Measurements from ENCODE around the gene DNAJC10.

The DNAJC10 gene

DNA sequence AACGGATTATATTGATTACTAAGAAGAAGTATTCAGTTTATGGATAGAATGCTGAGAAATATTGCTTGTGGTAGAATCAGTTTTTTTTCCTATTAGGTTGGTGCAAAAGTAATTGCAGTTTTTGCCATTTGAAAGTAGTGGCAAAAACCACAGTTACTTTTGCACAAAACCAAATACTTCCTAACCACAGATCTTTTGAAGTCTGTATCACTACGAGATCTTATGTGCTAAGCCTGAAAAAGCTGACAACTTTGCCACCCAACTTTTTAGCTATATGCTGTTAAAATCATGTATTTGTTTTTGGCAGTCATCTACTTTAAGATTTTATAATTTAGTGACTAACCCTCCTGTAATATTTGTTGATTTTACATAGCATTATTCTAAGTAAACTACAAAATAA is 24.6 kb downstream of the DNAJC10 start:
- TF ChIP-seq CEBPB (IDR thresholded peaks at IDR 0.05) (no peak), REST (IDR thresholded peaks at IDR 0.05; ENCODE audit: low read depth) (no peak), EGR1 (IDR thresholded peaks at IDR 0.05) (no peak), TEAD4 (IDR thresholded peaks at IDR 0.05) (no peak), CREB1 (IDR thresholded peaks at IDR 0.05; ENCODE audit: low read depth) (no peak), TAF1 (IDR thresholded peaks at IDR 0.05; ENCODE audit: low read depth) (no peak), MAX (IDR thresholded peaks at IDR 0.05) (no peak), RAD21 (IDR thresholded peaks at IDR 0.05; ENCODE audit: low read depth) (no peak), NFIC (IDR thresholded peaks at IDR 0.05) (no peak), USF1 (IDR thresholded peaks at IDR 0.05) (no peak), EP300 (IDR thresholded peaks at IDR 0.05; ENCODE audit: borderline replicate concordance) (no peak), YY1 (IDR thresholded peaks at IDR 0.05; ENCODE audit: low read depth) (no peak), FOXM1 (IDR thresholded peaks at IDR 0.05; ENCODE audit: borderline replicate concordance, low read depth) (no peak), TCF12 (IDR thresholded peaks at IDR 0.05; ENCODE audit: low read depth) (no peak), ZBTB7A (IDR thresholded peaks at IDR 0.05; ENCODE audit: low read depth) (no peak)

- TF ChIP-seq USF1 (IDR thresholded peaks at IDR 0.05) (no peak), REST (IDR thresholded peaks at IDR 0.05; ENCODE audit: low read depth) (no peak), TCF12 (IDR thresholded peaks at IDR 0.05; ENCODE audit: low read depth) (no peak), ZBTB7A (IDR thresholded peaks at IDR 0.05; ENCODE audit: low read depth) (no peak)
Observed at GRCh38 chr2:182741620-182742019, 25.6 kb downstream of the DNAJC10 start.

DNA sequence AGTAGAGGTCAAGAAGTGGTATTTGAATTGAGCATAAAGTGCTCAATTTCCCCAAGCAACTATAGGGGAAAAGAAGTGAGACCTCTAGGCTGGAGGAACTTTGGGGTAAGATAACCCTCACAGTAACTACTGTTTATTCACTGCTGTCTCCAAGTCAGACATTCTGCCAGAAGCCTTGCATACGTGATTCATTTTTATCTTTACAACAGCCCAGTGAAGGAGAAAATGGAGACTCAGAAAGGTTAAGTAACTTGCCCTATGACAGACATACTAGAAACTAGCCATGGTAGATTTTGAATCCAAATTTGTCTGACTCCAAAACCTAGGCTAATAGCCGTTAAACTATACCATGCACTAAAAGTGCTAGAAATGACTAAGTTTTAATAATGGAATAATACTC is 28.4 kb downstream of the DNAJC10 start:
- TF ChIP-seq CREB1 (IDR thresholded peaks at IDR 0.05; ENCODE audit: low read depth) (no peak), CEBPB (IDR thresholded peaks at IDR 0.05) (no peak), TEAD4 (IDR thresholded peaks at IDR 0.05) (no peak), EP300 (IDR thresholded peaks at IDR 0.05; ENCODE audit: borderline replicate concordance) (no peak), NFIC (IDR thresholded peaks at IDR 0.05) (no peak), MAX (IDR thresholded peaks at IDR 0.05) (no peak), ZBTB7A (IDR thresholded peaks at IDR 0.05; ENCODE audit: low read depth) (no peak), USF1 (IDR thresholded peaks at IDR 0.05) (no peak), RAD21 (IDR thresholded peaks at IDR 0.05; ENCODE audit: low read depth) (no peak), REST (IDR thresholded peaks at IDR 0.05; ENCODE audit: low read depth) (no peak), FOXM1 (IDR thresholded peaks at IDR 0.05; ENCODE audit: borderline replicate concordance, low read depth) (no peak), EGR1 (IDR thresholded peaks at IDR 0.05) (no peak), TAF1 (IDR thresholded peaks at IDR 0.05; ENCODE audit: low read depth) (no peak), YY1 (IDR thresholded peaks at IDR 0.05; ENCODE audit: low read depth) (no peak), TCF12 (IDR thresholded peaks at IDR 0.05; ENCODE audit: low read depth) (no peak)

- no peak for TF ChIP-seq CEBPB (IDR thresholded peaks at IDR 0.05)
- TF ChIP-seq TEAD4 (IDR thresholded peaks at IDR 0.05): no peak
- TF ChIP-seq MAX (IDR thresholded peaks at IDR 0.05): no peak
- no peak for TF ChIP-seq REST (IDR thresholded peaks at IDR 0.05; ENCODE audit: low read depth)
Observed at GRCh38 chr2:182745061-182745460, 29.0 kb downstream of the DNAJC10 start.
